Kidney epithelial cell (primary cell): ENCODE results near the gene KCNJ4. TPM values are rescaled to one million over a fixed set of nuclear protein-coding genes. Genes with fewer than 3 reads are reported as not detected.

ENCODE experiments used
- DNase-seq: peaks from one replicate; pipeline ENCODE4 v3.0.0-alpha.2; 2010; ENCODE audit warnings: low read depth
- H3K27me3 ChIP-seq: 2 replicates; pipeline ENCODE4 v1.6.0; 2011; ENCODE audit warnings: low read length; ENCODE audit not compliant: control insufficient read depth, insufficient read depth
- H3K36me3 ChIP-seq: 2 replicates; pipeline ENCODE4 v1.5.1; 2011; ENCODE audit warnings: low read length; ENCODE audit not compliant: control insufficient read depth, insufficient read depth
- H3K4me3 ChIP-seq: 2 replicates; pipeline ENCODE4 v1.5.1; 2011; ENCODE audit warnings: low read depth, mild to moderate bottlenecking, control low read depth, low read length
- CTCF ChIP-seq: IDR thresholded peaks from 2 replicates; pipeline ENCODE4 v1.5.1; 2011; ENCODE audit warnings: mild to moderate bottlenecking, moderate library complexity, low read length, control low read depth, inconsistent platforms; ENCODE audit not compliant: insufficient read depth, poor library complexity, severe bottlenecking
- total RNA-seq: library from RNA; depleted of rRNA; stranded (reverse); fragments of >200 nt; gene quantifications from 2 replicates; pipeline ENCODE4 v1.2.3, GENCODE V29; 2015

KCNJ4 gene
- total RNA-seq, 1 donor from 2014 or later: not detected

- no peak for TF ChIP-seq CTCF
- Histone ChIP-seq H3K36me3 (no peaks in the 10 kb centered on the region), H3K4me3 (no peak overlapping the region), H3K27me3 (peaks cover 2% of the 10 kb centered on the region)
- no peak for DNase-seq
Observed at GRCh38 chr22:38423512-38424503, 31.2 kb downstream of the KCNJ4 start.

- no peak for TF ChIP-seq CTCF
- Histone ChIP-seq H3K27me3 (peaks cover 2% of the 10 kb centered on the region), H3K4me3 (no peak overlapping the region), H3K36me3 (no peaks in the 10 kb centered on the region)
- no peak for DNase-seq
Observed at GRCh38 chr22:38422611-38423511, 32.1 kb downstream of the KCNJ4 start.

- Histone ChIP-seq H3K36me3 (no peaks in the 10 kb centered on the region), H3K4me3 (no peak overlapping the region), H3K27me3 (peaks cover 2% of the 10 kb centered on the region)
- no peak for DNase-seq
- TF ChIP-seq CTCF: no peak
Observed at GRCh38 chr22:38420734-38421133, 34.3 kb downstream of the KCNJ4 start.

GRCh38 chr22:38419858-38420160, 35.2 kb downstream of the KCNJ4 start:
- DNase-seq: no peak
- no peak overlapping the region for H3K4me3 ChIP-seq
- no peak for TF ChIP-seq CTCF
- H3K36me3 ChIP-seq: no peaks in the 10 kb centered on the region
- H3K27me3 ChIP-seq: peaks cover 2% of the 10 kb centered on the region

- Histone ChIP-seq H3K27me3 (peaks cover 2% of the 10 kb centered on the region), H3K4me3 (no peak overlapping the region), H3K36me3 (no peaks in the 10 kb centered on the region)
- no peak for DNase-seq
- no peak for TF ChIP-seq CTCF
Observed at GRCh38 chr22:38419121-38419857, 35.7 kb downstream of the KCNJ4 start.
